BE2C (cell line): ENCODE measurements around the gene MMP25.
"Not testable (repeated sequence)": the region's sequence is repeated elsewhere in the genome, so short reads cannot be mapped to it uniquely, and the experiment has no call there.

Experiments used
- DNase-seq: peaks from one replicate; pipeline ENCODE4 v3.0.0-alpha.2; 2020
- H3K27me3 ChIP-seq: fragments of 250-450 bp; sonication (Bioruptor Pico); 2 replicates; pipeline ENCODE4 v1.5.1; 2020; ENCODE audit warnings: mild to moderate bottlenecking
- H3K36me3 ChIP-seq: fragments of 250-450 bp; sonication (Bioruptor Pico); 2 replicates; pipeline ENCODE4 v1.5.1; 2020; ENCODE audit warnings: mild to moderate bottlenecking
- H3K4me1 ChIP-seq: fragments of 250-450 bp; sonication (Bioruptor Pico); 2 replicates; pipeline ENCODE4 v1.5.1; 2020
- H3K4me3 ChIP-seq: 2 replicates; pipeline ENCODE4 v1.5.1; 2011; ENCODE audit warnings: low read depth, low read length
- H3K9me3 ChIP-seq: fragments of 250-450 bp; sonication (Bioruptor Pico); 2 replicates; pipeline ENCODE4 v1.5.1; 2020
- CTCF ChIP-seq: IDR thresholded peaks from 2 replicates; pipeline ENCODE4 v1.5.1; 2012; ENCODE audit warnings: mild to moderate bottlenecking, low read depth, low read length

MMP25 gene

GRCh38 chr16:3066440-3066748 lies 20.0 kb downstream of the MMP25 start:
- Histone ChIP-seq H3K27me3 (no peaks in the 10 kb centered on the region), H3K9me3 (no peaks in the 10 kb centered on the region; the same call in 1 of the 2 replicates), H3K4me3 (no peak overlapping the region), H3K4me1 (no peaks in the 10 kb centered on the region), H3K36me3 (no peaks in the 10 kb centered on the region)
- DNase-seq: no peak
- no peak for TF ChIP-seq CTCF

GRCh38 chr16:3068487-3068886 lies 22.1 kb downstream of the MMP25 start:
- no peaks in the 10 kb centered on the region for H3K4me1 ChIP-seq
- no peaks in the 10 kb centered on the region; the same call in 1 of the 2 replicates for H3K9me3 ChIP-seq
- no peak for DNase-seq
- H3K27me3 ChIP-seq: no peaks in the 10 kb centered on the region
- TF ChIP-seq CTCF: no peak
- H3K36me3 ChIP-seq: no peaks in the 10 kb centered on the region
- no peak overlapping the region for H3K4me3 ChIP-seq

GRCh38 chr16:3069146-3069545 lies 22.8 kb downstream of the MMP25 start:
- not testable (repeated sequence) for H3K4me1 ChIP-seq, DNase-seq, H3K9me3 ChIP-seq, H3K27me3 ChIP-seq, H3K4me3 ChIP-seq, H3K36me3 ChIP-seq

GRCh38 chr16:3070608-3071111 lies 24.3 kb downstream of the MMP25 start:
- no peak for DNase-seq
- no peak for TF ChIP-seq CTCF
- Histone ChIP-seq H3K27me3 (peaks cover 3% of the 10 kb centered on the region; the same call in 1 of the 2 replicates), H3K4me3 (no peak overlapping the region), H3K4me1 (no peaks in the 10 kb centered on the region), H3K36me3 (no peaks in the 10 kb centered on the region), H3K9me3 (no peaks in the 10 kb centered on the region; the same call in 1 of the 2 replicates)

- Histone ChIP-seq H3K4me1 (no peaks in the 10 kb centered on the region), H3K27me3 (peaks cover 11% of the 10 kb centered on the region), H3K9me3 (no peaks in the 10 kb centered on the region; the same call in 1 of the 2 replicates), H3K36me3 (no peaks in the 10 kb centered on the region), H3K4me3 (no peak overlapping the region)
- TF ChIP-seq CTCF: no peak
- DNase-seq: no peak
Observed at GRCh38 chr16:3071655-3072054, 25.3 kb downstream of the MMP25 start.

- peaks cover 16% of the 10 kb centered on the region for H3K27me3 ChIP-seq
- H3K9me3 ChIP-seq, DNase-seq, H3K4me3 ChIP-seq, H3K36me3 ChIP-seq, H3K4me1 ChIP-seq: not testable (repeated sequence)
Observed at GRCh38 chr16:3072148-3072547, 25.8 kb downstream of the MMP25 start.

- not testable (repeated sequence) for H3K4me1 ChIP-seq, H3K9me3 ChIP-seq, DNase-seq, H3K36me3 ChIP-seq, H3K4me3 ChIP-seq
- H3K27me3 ChIP-seq: peaks cover 20% of the 10 kb centered on the region
Observed at GRCh38 chr16:3072576-3073263, 26.4 kb downstream of the MMP25 start.

GRCh38 chr16:3073448-3073847 lies 27.1 kb downstream of the MMP25 start:
- Histone ChIP-seq H3K9me3 (no peaks in the 10 kb centered on the region), H3K4me3 (no peak overlapping the region), H3K27me3 (peaks cover 23% of the 10 kb centered on the region), H3K4me1 (no peaks in the 10 kb centered on the region), H3K36me3 (no peaks in the 10 kb centered on the region)
- TF ChIP-seq CTCF: no peak
- no peak for DNase-seq
